Measurements from ENCODE around the gene KIF7. TPM values are rescaled to one million over a fixed set of nuclear protein-coding genes. Genes with fewer than 3 reads are reported as not detected.
A peak's percentile ranks its signal among the peaks of the same experiment; 100 is the strongest.

KIF7 gene
- total and polyA plus RNA-seq, 2 of the 4 experiments (the other 2 are of a cell fraction): 5.0 to 9.0 TPM

- Histone ChIP-seq H2BK20ac (ENCODE audit: low read depth, low read length) (no peak overlapping the region), H4K91ac (ENCODE audit: insufficient read depth, low read depth, low read length) (no peak overlapping the region), H3K36me3 (ENCODE audit: control insufficient read depth, insufficient read depth, low read length) (no peaks in the 10 kb centered on the region), H3K14ac (replicated peaks; ENCODE audit: low read depth, low read length) (no peak overlapping the region; the same call in 1 of the 2 replicates), H4K5ac (ENCODE audit: low read depth, low read length) (no peak overlapping the region), H3K4me2 (ENCODE audit: low read depth, low read length) (no peak overlapping the region), H3K4ac (ENCODE audit: low read depth, low read length) (no peak overlapping the region), H3K27me3 (ENCODE audit: control insufficient read depth, insufficient read depth, low read length) (no peaks in the 10 kb centered on the region), H2BK120ac (ENCODE audit: low read depth, low read length) (no peak overlapping the region), H3K9ac (ENCODE audit: low read depth, low read length) (no peak overlapping the region), H3K18ac (ENCODE audit: low read depth, low read length) (no peak overlapping the region), H2AK5ac (ENCODE audit: low read depth, low read length) (no peak overlapping the region), H2AK9ac (replicated peaks; ENCODE audit: low read depth, low read length, poor library complexity) (no peak overlapping the region), H3K23ac (ENCODE audit: low read depth, low read length) (no peak overlapping the region), H3K9me3 (ENCODE audit: control insufficient read depth, insufficient read depth, low read length) (no peaks in the 10 kb centered on the region), H3K9me1 (ENCODE audit: insufficient read depth, low read length) (0 out of 2 replicates have a peak, but pooled peaks cover 2% of the 10 kb centered on the region), H3K4me1 (ENCODE audit: control insufficient read depth, insufficient read depth, low read length) (no peaks in the 10 kb centered on the region), H4K20me1 (ENCODE audit: insufficient read depth, low read length) (no peaks in the 10 kb centered on the region), H2AFZ (replicated peaks; ENCODE audit: low read length, poor library complexity) (peak overlapping the region; percentile 48), H2BK5ac (ENCODE audit: low read depth, low read length, poor library complexity, severe bottlenecking) (no peak overlapping the region), H4K8ac (ENCODE audit: low read depth in 2 of 2, low read length in 2 of 2) (no peak overlapping the region), H3K79me1 (ENCODE audit: low read depth in 1 of 2, low read length in 2 of 2) (no peaks in the 10 kb centered on the region), H2BK15ac (ENCODE audit: low read depth, low read length) (no peak overlapping the region), H3K56ac (ENCODE audit: extremely low read depth, insufficient read depth, low read length) (peak overlapping the region; percentile 0; the same call in 1 of the 2 replicates), H3K27ac (ENCODE audit: insufficient read depth, low read length) (no peak overlapping the region), H3K4me3 (ENCODE audit: insufficient read depth, low read depth, low read length) (no peak overlapping the region)
- dilution Hi-C loops (cut with HindIII; ENCODE audit: low sequenced_read_pairs, unreplicated experiment) (no loop called here), in situ Hi-C loops (cut with MboI; ENCODE audit: low sequenced_read_pairs) (no loop called here), intact Hi-C loops (cut with micrococcal nuclease) (no loop called here)
- ATAC-seq (ENCODE audit: low read depth) (peak; percentile 49), DNase-seq (peak; percentile 61)
- WGBS, 2 experiments (ENCODE audit: extremely low coverage in 2 of 2, insufficient read length in 1 of 2): 82% methylated on average over 7 of the region's 12 CpGs; no CpG with 5 or more reads in 1 of the 2 experiments
- POLR2A ChIA-PET (ENCODE audit: unreplicated experiment): no interaction called here
- no TSS peak for BruUV-seq (replicated peaks)
- CTCF ChIA-PET: no interaction called here
- no peak for TF ChIP-seq RAD21 (IDR thresholded peaks at IDR 0.05; ENCODE audit: low read length)
- TF ChIP-seq MXI1 (IDR thresholded peaks at IDR 0.05; ENCODE audit: borderline replicate concordance, low read depth, low read length): no peak
- no peak for TF ChIP-seq MAZ (IDR thresholded peaks at IDR 0.05; ENCODE audit: borderline replicate concordance, low read depth, low read length)
- TF ChIP-seq NFE2L2 (IDR thresholded peaks at IDR 0.05; ENCODE audit: low read depth, low read length): no peak
Observed at GRCh38 chr15:89672221-89673164, 17.2 kb upstream of the KIF7 start.
